LHCN-M2 (cell line): ENCODE measurements around the gene RAB25. TPM values are rescaled to one million over a fixed set of nuclear protein-coding genes. Genes with fewer than 3 reads are reported as not detected.
A peak's percentile ranks its signal among the peaks of the same experiment; 100 is the strongest.

Experiments used
- DNase-seq: peaks from one replicate; pipeline ENCODE4 v3.0.0-alpha.2; 2012; ENCODE audit warnings: low read depth
- total RNA-seq: library from RNA; depleted of rRNA; stranded (reverse); fragments of >200 nt; gene quantifications from 2 replicates; pipeline ENCODE4 v1.2.3, GENCODE V29; 2014

RAB25 gene
- total RNA-seq, 1 experiment from 2014 or later: not detected

GRCh38 chr1:156100205-156100995, 39.4 kb downstream of the RAB25 start:
- no peak for DNase-seq

DNA sequence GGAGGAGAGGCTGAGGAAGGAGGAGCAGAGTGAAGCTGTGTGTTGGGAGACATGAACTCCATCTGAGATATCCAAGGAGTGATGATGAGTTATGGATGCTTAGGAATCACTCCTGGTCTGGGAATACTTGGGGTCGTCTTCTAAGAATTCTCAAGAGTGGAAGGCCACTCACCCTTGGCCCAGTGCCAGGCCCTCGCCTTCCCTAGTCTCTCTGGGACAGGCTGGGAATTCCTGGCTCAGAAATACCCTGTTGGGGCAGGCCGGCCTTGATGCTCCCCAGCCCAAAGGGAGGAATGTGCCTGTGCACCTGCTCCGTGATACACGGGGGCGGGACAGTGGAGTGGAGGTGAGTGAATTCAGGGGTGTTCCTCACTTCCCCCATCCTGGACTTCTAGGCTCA, 40.9 kb downstream of the RAB25 start:
- DNase-seq: no peak

GRCh38 chr1:156102633-156103511, 41.9 kb downstream of the RAB25 start:
- DNase-seq: no peak

GRCh38 chr1:156103521-156103947, 42.6 kb downstream of the RAB25 start:
- DNase-seq: no peak

DNA sequence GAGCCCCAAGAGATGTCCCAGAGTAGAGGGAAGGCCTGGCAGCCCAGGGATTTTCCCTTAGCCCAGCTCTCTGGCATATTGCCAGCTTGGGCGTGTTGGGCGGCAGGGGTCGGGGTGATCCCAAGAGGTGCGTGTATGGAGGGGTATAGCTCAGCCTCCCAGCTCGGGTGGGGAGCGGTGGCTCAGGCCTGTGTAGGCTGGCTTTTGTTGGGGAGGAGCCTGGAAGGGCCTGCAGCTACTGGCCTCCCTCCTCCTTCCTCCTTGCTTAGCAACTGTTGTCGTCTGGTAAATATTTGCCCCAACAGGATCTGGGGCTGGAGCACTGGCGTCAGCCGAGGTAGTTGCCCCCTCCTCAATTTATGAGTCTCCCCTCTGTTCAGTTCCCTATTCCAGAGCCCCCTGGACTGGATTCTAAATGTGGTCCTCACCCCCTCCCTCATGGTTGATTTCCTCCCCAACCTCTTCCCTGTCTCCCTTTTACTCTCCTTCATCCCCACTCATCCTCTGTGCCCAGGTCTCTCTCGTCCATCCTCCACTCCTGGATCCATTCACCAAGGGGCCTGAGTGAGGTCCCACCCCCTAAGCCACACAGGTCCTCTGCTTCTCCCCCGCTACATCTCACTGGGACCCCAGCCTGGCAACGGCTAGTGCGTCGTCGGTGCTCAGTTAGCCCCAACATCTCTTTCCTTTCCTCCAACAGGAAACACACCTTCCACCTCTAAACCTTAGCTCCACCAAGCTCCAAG, 43.3 kb downstream of the RAB25 start:
- peak; percentile 80 for DNase-seq

DNA sequence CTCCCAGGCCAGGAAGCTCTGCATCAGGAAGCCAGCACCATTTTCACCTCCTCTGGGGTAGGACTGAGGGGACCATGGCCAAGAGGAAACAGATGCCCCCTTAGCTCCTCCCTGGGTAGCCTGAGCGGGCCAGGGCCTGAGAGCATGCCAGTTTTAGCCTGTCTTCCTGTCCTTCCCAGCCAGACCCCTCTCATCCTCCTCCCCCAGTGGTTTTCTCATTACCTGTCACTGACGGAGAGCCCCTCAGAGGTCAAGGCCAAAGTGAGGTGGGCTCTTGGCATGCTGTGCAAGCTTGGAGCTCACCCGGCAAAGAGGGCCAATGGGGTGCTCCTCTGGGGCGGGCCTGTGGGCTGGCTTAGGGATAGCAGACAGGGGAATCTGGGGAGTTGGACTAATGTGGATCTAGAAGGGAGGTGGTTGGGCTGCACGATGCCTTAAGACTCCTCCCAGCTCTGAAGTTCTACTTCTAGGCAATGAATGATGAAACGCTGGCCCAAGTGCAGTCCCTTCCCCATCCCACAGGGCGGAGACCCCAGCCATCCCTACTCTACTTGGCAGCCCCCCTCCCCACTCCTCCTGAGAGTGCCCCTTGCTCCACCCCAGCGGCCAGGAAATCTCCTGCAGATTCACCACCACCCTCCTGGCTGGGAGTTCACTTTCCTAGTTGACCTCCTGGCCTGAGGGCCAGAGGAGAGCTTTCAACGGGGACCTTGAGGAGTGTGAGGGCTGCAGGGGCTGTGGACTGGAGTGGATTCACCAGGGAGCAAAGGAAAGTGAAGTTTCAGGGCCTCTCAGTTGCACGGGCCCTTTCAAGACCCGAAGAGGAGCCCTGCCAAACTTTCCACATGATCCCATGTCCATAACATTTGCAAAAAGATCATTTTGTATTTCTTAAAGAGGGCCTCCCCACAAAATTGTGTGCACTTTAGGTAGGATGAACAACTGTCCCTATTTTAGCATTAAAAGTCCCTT, 44.2 kb downstream of the RAB25 start:
- DNase-seq: no peak

DNA sequence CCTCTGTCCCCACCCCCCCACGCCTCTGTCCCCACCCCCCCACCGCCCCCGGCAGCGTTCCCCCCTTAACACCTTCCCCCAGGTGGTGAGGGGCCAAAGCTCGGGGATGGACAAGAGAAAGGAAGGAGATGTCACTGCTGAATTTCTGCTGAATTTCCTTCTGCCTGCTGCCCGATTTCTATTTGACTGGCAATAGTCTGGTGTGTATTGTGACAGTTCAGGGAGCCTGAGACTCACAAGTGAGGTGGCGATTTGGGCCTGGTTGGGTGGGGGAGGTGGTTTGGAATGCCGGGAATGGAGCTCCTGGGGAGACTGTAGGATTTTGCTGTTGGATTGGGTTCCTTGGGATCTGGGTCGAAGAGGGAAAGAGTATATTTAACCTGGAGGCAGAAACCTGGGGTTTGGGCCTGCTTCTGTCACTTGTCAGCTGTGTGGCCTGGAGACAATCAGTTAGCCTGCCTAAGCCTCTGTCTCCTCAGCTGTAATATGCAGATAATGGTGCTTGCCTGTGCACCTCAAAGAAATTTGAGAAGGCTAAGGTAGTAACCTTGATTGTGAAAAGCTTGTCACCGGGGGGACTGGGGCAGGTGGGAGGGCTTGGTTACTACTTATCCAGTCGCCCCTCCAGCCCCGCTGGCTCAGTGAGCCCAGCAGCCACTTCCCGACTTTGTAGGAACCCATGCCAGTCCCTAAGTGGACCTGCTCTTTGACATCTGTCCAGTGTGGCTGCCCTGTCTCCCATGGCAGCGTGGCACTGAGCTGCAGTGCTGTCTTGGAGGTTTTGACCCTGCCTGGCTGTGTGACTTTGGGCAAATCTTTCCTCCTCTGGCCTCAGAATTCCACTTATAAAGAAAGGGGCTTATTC, 45.9 kb downstream of the RAB25 start:
- DNase-seq: no peak

DNA sequence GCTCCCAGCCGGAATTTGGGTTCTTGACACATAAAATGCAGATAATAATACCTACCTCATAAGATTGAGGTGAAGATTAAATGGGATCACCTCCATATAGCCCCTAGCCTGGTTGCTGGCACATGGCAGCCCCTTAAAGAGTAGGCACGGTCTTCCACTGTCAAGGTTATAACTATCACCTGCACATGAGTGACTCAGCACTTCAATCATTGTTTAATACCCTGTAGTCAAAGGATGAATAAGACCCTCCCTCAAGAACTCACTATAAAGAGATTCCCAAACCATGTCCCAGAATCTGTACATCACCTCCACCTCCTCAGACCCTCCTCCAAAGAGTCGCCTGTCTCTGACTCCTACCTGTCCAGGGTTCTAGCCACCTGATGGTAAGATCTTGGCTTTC, 47.1 kb downstream of the RAB25 start:
- no peak for DNase-seq

DNA sequence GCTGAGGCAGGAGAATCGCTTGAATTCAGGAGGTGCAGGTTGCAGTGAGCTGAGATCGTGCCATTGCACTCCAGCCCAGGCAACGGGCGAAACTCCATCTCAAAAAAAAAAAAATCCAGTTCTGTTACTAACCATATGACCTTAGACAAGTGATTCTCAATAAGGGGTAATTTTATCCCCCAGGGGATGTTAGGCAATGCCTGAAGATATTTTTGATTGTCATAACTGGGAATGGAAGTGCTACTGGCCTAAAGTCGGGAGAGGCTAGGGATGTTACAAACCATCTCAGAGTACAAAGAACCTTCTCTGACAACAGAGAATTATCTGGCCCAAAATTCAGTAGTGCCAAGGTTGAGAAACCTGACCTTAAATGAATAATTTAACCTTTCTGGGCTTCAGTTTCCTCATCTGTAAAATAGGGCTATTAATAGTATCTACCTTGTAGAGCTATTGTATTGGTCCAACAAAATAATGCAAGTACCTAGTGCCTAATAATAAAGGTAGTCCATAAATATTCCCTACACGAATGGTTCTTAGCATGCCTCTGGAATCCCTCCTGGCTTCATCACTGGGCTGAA, 47.8 kb downstream of the RAB25 start:
- DNase-seq: no peak

- DNase-seq: no peak
These were observed 49.3 kb downstream of the RAB25 start for GRCh38 chr1:156110252-156110651.

DNA sequence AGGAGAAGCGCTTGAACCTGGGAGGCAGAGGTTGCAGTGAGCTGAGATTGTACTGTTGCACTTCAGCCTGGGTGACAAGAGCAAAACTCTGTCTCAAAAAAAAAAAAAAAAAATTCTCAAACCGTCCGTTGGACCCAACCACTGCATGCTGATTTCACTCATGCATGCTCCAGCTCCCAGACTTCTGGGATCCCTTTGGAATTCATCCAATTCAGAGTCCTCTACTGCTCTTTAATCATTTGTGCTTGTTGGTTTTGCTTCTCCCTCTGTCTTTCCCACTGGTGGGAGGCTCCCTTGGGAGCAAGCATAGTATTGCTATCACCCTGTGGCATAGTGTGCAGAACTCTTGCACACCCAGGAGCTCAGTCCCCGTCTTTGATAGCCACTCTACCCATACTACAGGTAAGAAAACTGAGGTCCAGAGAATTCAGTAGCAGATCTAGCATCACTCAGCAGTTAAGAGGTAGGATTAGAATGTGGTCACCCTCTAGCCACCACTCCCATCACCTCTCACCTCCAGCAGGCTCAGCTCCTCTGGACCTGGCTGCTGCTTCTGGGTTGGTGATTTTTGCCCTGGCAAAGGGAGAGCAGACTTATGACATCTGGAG, 50.5 kb downstream of the RAB25 start:
- DNase-seq: no peak

GRCh38 chr1:156112276-156113137, 51.5 kb downstream of the RAB25 start:
- DNase-seq: no peak

DNA sequence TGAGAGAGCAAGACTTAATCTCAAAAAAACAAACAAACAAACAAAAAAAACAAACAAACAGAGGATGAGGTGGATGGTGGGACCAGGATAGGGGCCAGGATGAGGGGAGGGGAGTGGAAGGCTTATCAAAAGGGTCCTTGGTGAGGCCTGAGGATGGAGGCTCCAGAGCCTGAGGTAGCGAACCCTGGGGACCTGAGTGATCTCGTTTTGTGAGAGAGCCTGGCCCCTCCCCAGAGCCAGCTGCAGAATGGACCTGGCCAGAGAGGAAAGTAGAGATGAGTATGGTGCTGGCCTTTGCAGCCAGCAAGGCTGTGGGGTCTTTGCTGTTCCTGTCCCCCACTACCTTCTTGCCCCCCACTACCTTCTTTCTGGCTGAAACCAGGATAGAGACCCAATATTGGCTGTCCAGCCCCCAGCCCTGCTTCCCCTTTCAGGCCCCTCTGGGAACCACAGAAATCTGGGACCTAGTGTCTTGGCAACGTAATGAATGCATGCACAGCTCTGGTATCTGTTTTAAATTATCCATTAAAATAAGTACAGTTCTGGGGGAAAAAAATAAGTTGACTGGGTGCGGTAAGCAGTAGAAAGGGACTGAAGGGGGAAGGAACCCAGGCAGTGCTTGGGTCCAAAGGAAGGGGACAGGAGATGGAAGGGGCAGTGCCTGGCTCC, 52.5 kb downstream of the RAB25 start:
- no peak for DNase-seq

- DNase-seq: peak; percentile 98
These were observed 53.4 kb downstream of the RAB25 start, which contains the start of gene LMNA for GRCh38 chr1:156114101-156114918. LMNA (plus strand) TSS chr1:156114711; CDS start chr1:156114919, 208 bp downstream.

DNA sequence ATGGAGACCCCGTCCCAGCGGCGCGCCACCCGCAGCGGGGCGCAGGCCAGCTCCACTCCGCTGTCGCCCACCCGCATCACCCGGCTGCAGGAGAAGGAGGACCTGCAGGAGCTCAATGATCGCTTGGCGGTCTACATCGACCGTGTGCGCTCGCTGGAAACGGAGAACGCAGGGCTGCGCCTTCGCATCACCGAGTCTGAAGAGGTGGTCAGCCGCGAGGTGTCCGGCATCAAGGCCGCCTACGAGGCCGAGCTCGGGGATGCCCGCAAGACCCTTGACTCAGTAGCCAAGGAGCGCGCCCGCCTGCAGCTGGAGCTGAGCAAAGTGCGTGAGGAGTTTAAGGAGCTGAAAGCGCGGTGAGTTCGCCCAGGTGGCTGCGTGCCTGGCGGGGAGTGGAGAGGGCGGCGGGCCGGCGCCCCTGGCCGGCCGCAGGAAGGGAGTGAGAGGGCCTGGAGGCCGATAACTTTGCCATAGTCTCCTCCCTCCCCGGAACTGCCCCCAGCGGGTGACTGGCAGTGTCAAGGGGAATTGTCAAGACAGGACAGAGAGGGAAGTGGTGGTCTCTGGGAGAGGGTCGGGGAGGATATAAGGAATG, 54.1 kb downstream of the RAB25 start:
- no peak for DNase-seq
